Pancreas (tissue), 10 donors: Measurements from ENCODE around the gene RUNX1. TPM values are rescaled to one million over a fixed set of nuclear protein-coding genes. Genes with fewer than 3 reads are reported as not detected.

Experiments used
- ATAC-seq, 4 donors: fragments of 200-7000 bp; cut with Tn5 transposase; one replicate each; pipeline versions ENCODE4 v1.8.0 to v1.9.1; 2020; ENCODE audit warnings: mild to moderate bottlenecking in 4 of 4, moderate library complexity in 4 of 4
- DNase-seq, 6 donors: peaks; one replicate each; pipeline ENCODE4 v3.0.0-alpha.2; 2020
- FAIRE-seq: peaks from 2 replicates; lab custom pipeline; 2012; peaks lifted over from hg19 to GRCh38; lab: Jason Lieb, UNC
- H3K27ac ChIP-seq, 4 donors: fragments of 200-600 bp; sonication (generic); 1 replicate in 3 of 4; 2 replicates in 1 of 4; pipeline versions ENCODE4 v1.5.0 to v1.8.0; 2020
- H3K27me3 ChIP-seq, 4 donors: fragments of 200-600 bp; one replicate each; pipeline ENCODE4 v1.8.0; 2021
- H3K36me3 ChIP-seq, 3 donors: fragments of 200-600 bp; sonication (generic) in 1 of 3; one replicate each; pipeline versions ENCODE4 v1.5.0 to v1.8.0; 2020 to 2021
- H3K4me1 ChIP-seq, 3 donors: fragments of 200-600 bp; one replicate each; pipeline ENCODE4 v1.8.0; 2021
- H3K4me3 ChIP-seq, 4 donors: fragments of 200-600 bp; sonication (generic) in 2 of 4; one replicate each; pipeline versions ENCODE4 v1.5.0 to v1.8.0; 2020 to 2021
- H3K9me3 ChIP-seq, 4 donors: fragments of 200-600 bp; one replicate each; pipeline ENCODE4 v1.8.0; 2021
- CTCF ChIP-seq, 4 donors: fragments of 200-600 bp; sonication (generic) in 3 of 4; IDR thresholded peaks; one replicate each; pipeline versions ENCODE4 v1.5.0 to v1.8.0; 2021; ENCODE audit warnings: antibody characterized with exemption in 4 of 4
- WGBS, 2 donors: extraction: QIAGEN DNeasy Blood & Tissue Kit; methylation state at CpG; one replicate each; pipeline ENCODE4 v1.1.7; 2013; 5-methylcytosine and 5-hydroxymethylcytosine counted together
- intact Hi-C, 3 donors: fragments of 100-400 bp; cut with DNase I; formaldehyde crosslinking; loops; one replicate each; pipeline versions ENCODE4 v1.11.1 to v1.14.2; 2022
- polyA plus RNA-seq, 2 donors: library from polyadenylated mRNA; stranded (reverse); fragments of 200-250 nt; gene quantifications; one replicate each; pipeline ENCODE4 v1.2.3, GENCODE V29; 2013
- total RNA-seq, 6 donors: library from RNA; stranded (reverse); fragmentation: NEBNext Ultra II Directional in 4 of 6; extraction: Animal tissue kit (Norgen Biotek cat#: 25700) in 4 of 6; gene quantifications; one replicate each; pipeline versions ENCODE4 v1.2.1 to v1.2.4, GENCODE V29; 2021 to 2023
- donor health status: healthy with polysubstance abuse.
- donor health status: DM: no; HTN: no; CAD: no; lungs with moderate emphysema.
- donor health status: DM: no; HTN: no; CAD: no.
- donor health status: control.
- donor health status: control.
- donor health status: Bipolar disorder and iron deficiency.
- donor health status: DM: yes; HTN: yes; CAD: no.
- donor health status: DM: no; HTN: no; CAD: no.
- donor health status: DM: no; HTN: no; CAD: no.
- donor health status: DM: yes; HTN: yes; CAD: no.

The RUNX1 gene
- total and polyA plus RNA-seq, 8 donors = 2.1 to 38.2 (median 4.5) TPM

GRCh38 chr21:34765619-34766018, 283.5 kb downstream of the RUNX1 start:
- Histone ChIP-seq H3K36me3 (no peaks in the 10 kb centered on the region), H3K27me3 (no peaks in the 10 kb centered on the region), H3K9me3 (no peaks in the 10 kb centered on the region), H3K4me3 (no peak overlapping the region), H3K27ac (no peak overlapping the region), H3K4me1 (no peaks in the 10 kb centered on the region)
- ATAC-seq (no peak), DNase-seq (no peak), FAIRE-seq (no peak)
- TF ChIP-seq CTCF (IDR thresholded peaks at IDR 0.05) = no peak
- WGBS, 2 donors = 83 to 92% methylated on average over 4 of the region's 4 CpGs
- intact Hi-C loops = no loop called here

GRCh38 chr21:34764715-34765284, 284.3 kb downstream of the RUNX1 start:
- 80 to 93% methylated on average over 3 of the region's 3 CpGs for WGBS, 2 donors
- H3K4me1 ChIP-seq = no peaks in the 10 kb centered on the region
- no peak for FAIRE-seq
- H3K9me3 ChIP-seq = no peaks in the 10 kb centered on the region
- no peak overlapping the region for H3K4me3 ChIP-seq
- no peak overlapping the region for H3K27ac ChIP-seq
- no peak for ATAC-seq
- H3K36me3 ChIP-seq = no peaks in the 10 kb centered on the region
- DNase-seq = no peak
- no peak for TF ChIP-seq CTCF (IDR thresholded peaks at IDR 0.05)
- no peaks in the 10 kb centered on the region for H3K27me3 ChIP-seq
- intact Hi-C loops = no loop called here

- FAIRE-seq = no peak
- H3K27me3 ChIP-seq = no peaks in the 10 kb centered on the region
- no peak overlapping the region for H3K4me3 ChIP-seq
- DNase-seq = no peak
- H3K9me3 ChIP-seq = no peaks in the 10 kb centered on the region
- H3K4me1 ChIP-seq = no peaks in the 10 kb centered on the region
- WGBS, 2 donors = 61 to 65% methylated on average over 1 of the region's 1 CpG
- intact Hi-C loops = no loop called here
- no peak for ATAC-seq
- no peak for TF ChIP-seq CTCF (IDR thresholded peaks at IDR 0.05)
- H3K36me3 ChIP-seq = no peaks in the 10 kb centered on the region
- H3K27ac ChIP-seq = no peak overlapping the region
These were observed 286.3 kb downstream of the RUNX1 start for GRCh38 chr21:34762786-34763185.

GRCh38 chr21:34761758-34762330, 287.3 kb downstream of the RUNX1 start:
- TF ChIP-seq CTCF (IDR thresholded peaks at IDR 0.05) = no peak
- Histone ChIP-seq H3K27ac (no peak overlapping the region), H3K9me3 (no peaks in the 10 kb centered on the region), H3K4me3 (no peak overlapping the region), H3K4me1 (no peaks in the 10 kb centered on the region), H3K27me3 (no peaks in the 10 kb centered on the region), H3K36me3 (no peaks in the 10 kb centered on the region)
- ATAC-seq = no peak
- WGBS, 2 donors = 79 to 84% methylated on average over 2 of the region's 2 CpGs
- intact Hi-C loops = no loop called here
- no peak for FAIRE-seq
- no peak for DNase-seq
